ENCODE results near the gene IL23R. TPM values are rescaled to one million over a fixed set of nuclear protein-coding genes. Genes with fewer than 3 reads are reported as not detected.
"Not testable (repeated sequence)": the region's sequence is repeated elsewhere in the genome, so short reads cannot be mapped to it uniquely, and the experiment has no call there.

The IL23R gene
- total and polyA plus RNA-seq, 2 experiments from 2014 or later, result not detected

DNA sequence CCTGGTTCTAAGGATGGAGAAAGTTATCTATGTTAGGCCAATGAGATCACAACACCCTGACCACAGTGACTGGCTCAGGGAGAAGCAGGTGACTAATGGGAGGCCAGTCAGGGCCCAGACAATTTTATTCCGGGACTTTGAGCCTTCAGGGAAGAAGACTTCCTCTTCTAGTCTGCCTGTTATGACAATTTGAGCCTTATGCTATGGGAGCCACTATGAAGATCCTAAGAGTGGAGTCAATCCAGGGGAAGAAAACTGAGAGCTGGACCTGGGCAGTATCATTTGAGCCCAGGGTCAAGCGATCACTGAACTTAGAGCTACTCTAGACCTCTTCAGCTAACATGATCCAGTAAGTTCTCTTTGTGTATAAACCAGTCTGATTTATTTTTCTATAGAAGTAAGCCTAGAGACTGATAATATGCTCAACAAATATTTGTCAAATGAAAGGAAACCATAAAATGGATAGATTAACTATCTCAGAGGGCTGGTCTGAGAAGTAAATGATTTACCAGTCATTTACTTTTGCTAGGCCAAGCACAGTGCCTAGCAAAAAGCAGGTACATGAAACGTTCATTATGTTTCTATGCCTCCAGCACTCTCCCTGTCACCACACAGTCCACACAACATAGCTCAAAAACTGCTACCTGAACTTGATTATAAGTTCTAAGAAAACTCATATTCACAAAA lies 27.3 kb upstream of the IL23R start:
- no peaks in the 10 kb centered on the region for H3K27me3 ChIP-seq (replicated peaks; ENCODE audit: insufficient read depth)
- H4K20me1 ChIP-seq (ENCODE audit: insufficient read depth), result no peaks in the 10 kb centered on the region
- no peak overlapping the region for H2AFZ ChIP-seq
- H3K4me1 ChIP-seq (ENCODE audit: insufficient read depth), result peaks cover 17% of the 10 kb centered on the region
- no peak overlapping the region for H3K27ac ChIP-seq
- no peaks in the 10 kb centered on the region for H3K9me3 ChIP-seq (ENCODE audit: low read depth)
- H3F3A ChIP-seq (ENCODE audit: insufficient read depth), result peaks cover 15% of the 10 kb centered on the region
- no peaks in the 10 kb centered on the region for H3K9me2 ChIP-seq (ENCODE audit: insufficient read depth)
- in situ Hi-C loops (cut with MboI), result no loop called here
- no peak overlapping the region for H3K4me2 ChIP-seq (ENCODE audit: unreplicated experiment)
- DNase-seq, result no peak
- no peak overlapping the region for H3K9ac ChIP-seq
- no peak overlapping the region for H3K4me3 ChIP-seq
- TF ChIP-seq EZH2phosphoT487 (IDR thresholded peaks at IDR 0.05; ENCODE audit: insufficient read depth, low read depth) (no peak), EZH2 (IDR thresholded peaks at IDR 0.05; ENCODE audit: insufficient read depth, poor library complexity, severe bottlenecking) (no peak)
- H3K79me2 ChIP-seq (ENCODE audit: insufficient read depth), result no peaks in the 10 kb centered on the region
- no peaks in the 10 kb centered on the region for H3K36me3 ChIP-seq (ENCODE audit: low read depth)
- WGBS, 2 experiments (ENCODE audit: low coverage in 1 of 2, low lambda C conversion rate in 2 of 2, missing lambda C conversion rate in 2 of 2), result 79 to 84% methylated on average over 3 of the region's 3 CpGs

DNA sequence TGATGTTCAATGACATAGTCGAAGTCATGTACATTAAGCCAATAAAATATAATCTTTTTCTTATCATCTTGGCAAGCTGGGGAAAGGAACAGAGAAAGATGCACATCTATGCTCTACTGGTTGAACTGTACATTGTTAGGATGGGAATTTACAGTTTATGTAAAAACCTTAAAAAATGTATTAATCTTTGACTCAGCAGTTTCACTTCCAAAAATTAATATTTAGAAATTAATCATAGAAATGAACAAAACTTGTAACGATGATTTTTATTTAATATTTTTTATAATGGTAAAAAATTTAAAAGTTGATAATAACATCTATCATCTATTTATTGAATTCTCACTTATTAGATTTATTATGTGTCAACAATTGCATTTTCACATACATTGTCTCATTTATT lies 25.8 kb upstream of the IL23R start:
- H3K9me3 ChIP-seq (ENCODE audit: low read depth), result no peaks in the 10 kb centered on the region
- no peak overlapping the region for H3K4me3 ChIP-seq
- no peaks in the 10 kb centered on the region for H3K36me3 ChIP-seq (ENCODE audit: low read depth)
- H3K27ac ChIP-seq, result no peak overlapping the region
- in situ Hi-C loops (cut with MboI), result no loop called here
- H3K4me2 ChIP-seq (ENCODE audit: unreplicated experiment), result no peak overlapping the region
- no peak overlapping the region for H2AFZ ChIP-seq
- H3K9me2 ChIP-seq (ENCODE audit: insufficient read depth), result no peaks in the 10 kb centered on the region
- H3F3A ChIP-seq (ENCODE audit: insufficient read depth), result peaks cover 10% of the 10 kb centered on the region
- H3K9ac ChIP-seq, result no peak overlapping the region
- H4K20me1 ChIP-seq (ENCODE audit: insufficient read depth), result no peaks in the 10 kb centered on the region
- WGBS, 2 experiments (ENCODE audit: low coverage in 1 of 2, low lambda C conversion rate in 2 of 2, missing lambda C conversion rate in 2 of 2), result 83 to 85% methylated on average over 2 of the region's 2 CpGs
- no peaks in the 10 kb centered on the region for H3K27me3 ChIP-seq (replicated peaks; ENCODE audit: insufficient read depth)
- H3K79me2 ChIP-seq (ENCODE audit: insufficient read depth), result no peaks in the 10 kb centered on the region
- H3K4me1 ChIP-seq (ENCODE audit: insufficient read depth), result peaks cover 8% of the 10 kb centered on the region
- no peak for DNase-seq
- no peak for TF ChIP-seq EZH2phosphoT487 (IDR thresholded peaks at IDR 0.05; ENCODE audit: insufficient read depth, low read depth)
- TF ChIP-seq EZH2 (IDR thresholded peaks at IDR 0.05; ENCODE audit: insufficient read depth, poor library complexity, severe bottlenecking), result no peak

DNA sequence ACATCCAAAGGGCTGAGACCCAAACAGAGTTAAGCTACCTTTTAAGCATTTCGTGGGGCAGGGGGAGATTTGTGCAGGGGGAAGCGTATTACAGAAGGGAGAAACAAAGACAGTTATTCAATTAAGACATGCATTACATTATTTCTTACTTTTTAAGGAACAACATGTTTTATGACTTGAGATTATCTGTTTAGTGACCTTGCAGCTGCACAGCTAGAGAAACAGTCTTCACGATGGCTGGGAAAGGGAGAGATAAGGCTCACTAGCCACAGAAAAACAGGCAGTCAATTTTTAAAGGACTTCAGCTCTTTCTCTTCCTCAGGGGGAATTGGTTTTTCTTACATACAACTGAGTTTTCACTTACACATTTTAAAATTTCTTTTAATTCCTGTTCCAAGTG lies 24.4 kb upstream of the IL23R start:
- H3K9ac ChIP-seq; in situ Hi-C loops (cut with MboI); H3K4me2 ChIP-seq (ENCODE audit: unreplicated experiment); H3F3A ChIP-seq (ENCODE audit: insufficient read depth); H4K20me1 ChIP-seq (ENCODE audit: insufficient read depth); DNase-seq; H3K36me3 ChIP-seq (ENCODE audit: low read depth); H3K4me3 ChIP-seq; H3K9me3 ChIP-seq (ENCODE audit: low read depth); H3K4me1 ChIP-seq (ENCODE audit: insufficient read depth); H2AFZ ChIP-seq; H3K79me2 ChIP-seq (ENCODE audit: insufficient read depth); H3K9me2 ChIP-seq (ENCODE audit: insufficient read depth); H3K27ac ChIP-seq; H3K27me3 ChIP-seq (replicated peaks; ENCODE audit: insufficient read depth): not testable (repeated sequence)
- 64 to 81% methylated on average over 3 of the region's 3 CpGs for WGBS, 2 experiments (ENCODE audit: low coverage in 1 of 2, low lambda C conversion rate in 2 of 2, missing lambda C conversion rate in 2 of 2)

DNA sequence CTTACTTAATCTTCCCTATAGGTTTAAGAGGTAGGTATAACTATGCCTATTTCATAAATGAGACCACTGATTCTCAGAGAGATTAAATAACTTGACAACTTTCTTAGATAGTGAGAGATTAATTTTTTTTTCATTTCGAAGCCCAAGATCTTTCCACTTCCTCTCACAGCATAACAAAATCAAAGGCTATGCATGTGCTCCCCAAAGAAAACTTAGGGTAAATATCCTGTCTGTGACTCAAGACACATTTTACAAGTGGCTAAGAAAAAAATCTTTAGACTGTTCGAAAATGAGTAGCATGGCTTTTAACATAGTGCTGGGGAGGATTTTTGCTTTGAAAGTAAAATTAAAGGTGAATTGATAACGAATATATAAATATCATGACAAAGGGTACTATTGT lies 23.3 kb upstream of the IL23R start:
- no peak overlapping the region for H3K9ac ChIP-seq
- TF ChIP-seq EZH2phosphoT487 (IDR thresholded peaks at IDR 0.05; ENCODE audit: insufficient read depth, low read depth) (no peak), EZH2 (IDR thresholded peaks at IDR 0.05; ENCODE audit: insufficient read depth, poor library complexity, severe bottlenecking) (no peak)
- H3F3A ChIP-seq (ENCODE audit: insufficient read depth), result no peaks in the 10 kb centered on the region
- H3K9me3 ChIP-seq (ENCODE audit: low read depth), result no peaks in the 10 kb centered on the region
- no peaks in the 10 kb centered on the region for H3K27me3 ChIP-seq (replicated peaks; ENCODE audit: insufficient read depth)
- H3K4me1 ChIP-seq (ENCODE audit: insufficient read depth), result no peaks in the 10 kb centered on the region
- DNase-seq, result no peak
- no peaks in the 10 kb centered on the region for H3K79me2 ChIP-seq (ENCODE audit: insufficient read depth)
- no peaks in the 10 kb centered on the region for H4K20me1 ChIP-seq (ENCODE audit: insufficient read depth)
- no peak overlapping the region for H2AFZ ChIP-seq
- no peak overlapping the region for H3K4me2 ChIP-seq (ENCODE audit: unreplicated experiment)
- in situ Hi-C loops (cut with MboI), result no loop called here
- no peaks in the 10 kb centered on the region for H3K9me2 ChIP-seq (ENCODE audit: insufficient read depth)
- no peak overlapping the region for H3K27ac ChIP-seq
- H3K4me3 ChIP-seq, result no peak overlapping the region
- H3K36me3 ChIP-seq (ENCODE audit: low read depth), result no peaks in the 10 kb centered on the region
- 82 to 88% methylated on average over 3 of the region's 3 CpGs for WGBS, 2 experiments (ENCODE audit: low coverage in 1 of 2, low lambda C conversion rate in 2 of 2, missing lambda C conversion rate in 2 of 2)

DNA sequence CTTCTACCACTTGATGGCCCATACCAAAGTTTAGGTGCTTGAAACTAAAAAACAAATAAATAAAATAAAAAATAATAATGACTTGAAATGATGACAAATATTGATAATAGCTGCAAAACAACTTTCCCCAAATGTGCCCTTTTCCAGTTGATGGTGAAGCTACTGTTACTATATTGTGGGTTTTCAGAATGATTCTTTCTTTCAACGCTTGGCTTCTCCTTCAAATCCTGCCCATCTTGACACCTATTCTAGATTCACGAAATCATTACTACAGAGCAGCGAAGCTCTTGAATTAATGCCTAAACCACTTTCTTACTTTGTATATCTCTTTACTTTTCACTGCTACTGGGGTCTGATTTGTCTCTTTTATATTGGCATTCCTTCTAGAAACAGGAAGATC lies 22.3 kb upstream of the IL23R start:
- H3K27ac ChIP-seq, result no peak overlapping the region
- H3K9ac ChIP-seq, result no peak overlapping the region
- TF ChIP-seq EZH2phosphoT487 (IDR thresholded peaks at IDR 0.05; ENCODE audit: insufficient read depth, low read depth), result no peak
- no peak for TF ChIP-seq EZH2 (IDR thresholded peaks at IDR 0.05; ENCODE audit: insufficient read depth, poor library complexity, severe bottlenecking)
- H3K36me3 ChIP-seq (ENCODE audit: low read depth), result no peaks in the 10 kb centered on the region
- no peaks in the 10 kb centered on the region for H3K79me2 ChIP-seq (ENCODE audit: insufficient read depth)
- H3K9me2 ChIP-seq (ENCODE audit: insufficient read depth), result no peaks in the 10 kb centered on the region
- H3K4me3 ChIP-seq, result no peak overlapping the region
- H3F3A ChIP-seq (ENCODE audit: insufficient read depth), result no peaks in the 10 kb centered on the region
- no peaks in the 10 kb centered on the region for H3K9me3 ChIP-seq (ENCODE audit: low read depth)
- in situ Hi-C loops (cut with MboI), result no loop called here
- no peaks in the 10 kb centered on the region for H3K27me3 ChIP-seq (replicated peaks; ENCODE audit: insufficient read depth)
- DNase-seq, result no peak
- no peak overlapping the region for H2AFZ ChIP-seq
- no peak overlapping the region for H3K4me2 ChIP-seq (ENCODE audit: unreplicated experiment)
- WGBS, 2 experiments (ENCODE audit: low coverage in 1 of 2, low lambda C conversion rate in 2 of 2, missing lambda C conversion rate in 2 of 2), result 72% methylated on average over 3 of the region's 3 CpGs
- peaks cover 3% of the 10 kb centered on the region; the same call in 1 of the 2 replicates for H3K4me1 ChIP-seq (ENCODE audit: insufficient read depth)
- no peaks in the 10 kb centered on the region for H4K20me1 ChIP-seq (ENCODE audit: insufficient read depth)

Data from GM23248 (cell line).